ENCODE results near the gene NOVA2.

NOVA2 gene

DNA sequence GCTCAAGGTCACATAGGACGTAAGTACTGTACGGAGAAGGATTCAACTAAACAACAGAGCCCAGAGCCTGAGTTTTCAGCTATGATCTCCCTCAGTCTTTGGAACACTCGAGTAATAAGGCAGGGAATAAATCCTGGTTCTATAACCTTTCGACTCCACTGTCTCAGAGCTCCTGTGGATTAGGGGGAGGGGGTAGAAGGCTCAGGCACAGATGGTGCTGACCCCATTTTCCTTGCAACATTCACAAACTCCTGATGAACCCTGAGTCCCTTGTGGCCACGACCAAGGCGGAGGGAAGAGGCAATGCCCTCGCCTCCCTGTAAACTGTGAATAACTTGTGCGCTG lies 21.4 kb downstream of the NOVA2 start:
- no peaks in the 10 kb centered on the region for H3K36me3 ChIP-seq (replicated peaks)

GRCh38 chr19:45947926-45948325 lies 25.7 kb downstream of the NOVA2 start:
- in situ Hi-C loops (cut with HindIII; ENCODE audit: low pct_ligation_motif_present, low sequenced_read_pairs), result no loop called here

More for the DNA sequence above, 21.4 kb downstream of the NOVA2 start:
- no peak for DNase-seq
- no peaks in the 10 kb centered on the region for H3K27me3 ChIP-seq (replicated peaks)
- H3K27ac ChIP-seq, result no peak overlapping the region
- in situ Hi-C loops (cut with HindIII; ENCODE audit: low pct_ligation_motif_present, low sequenced_read_pairs), result no loop called here
- no peak overlapping the region for H3K4me3 ChIP-seq (ENCODE audit: low read depth, low read length)
- TF ChIP-seq CTCF (IDR thresholded peaks at IDR 0.05; ENCODE audit: low read depth, low read length, missing control alignments), result no peak

GRCh38 chr19:45940515-45940805 lies 33.2 kb downstream of the NOVA2 start:
- no peak for TF ChIP-seq CTCF (IDR thresholded peaks at IDR 0.05; ENCODE audit: low read depth, low read length, missing control alignments)
- Histone ChIP-seq H3K4me3 (ENCODE audit: low read depth, low read length) (no peak overlapping the region), H3K27me3 (replicated peaks) (no peaks in the 10 kb centered on the region), H3K27ac (no peak overlapping the region), H3K36me3 (replicated peaks) (no peaks in the 10 kb centered on the region)
- in situ Hi-C loops (cut with HindIII; ENCODE audit: low pct_ligation_motif_present, low sequenced_read_pairs), result no loop called here
- DNase-seq, result no peak

More at GRCh38 chr19:45947926-45948325, 25.7 kb downstream of the NOVA2 start:
- Histone ChIP-seq H3K36me3 (replicated peaks) (no peaks in the 10 kb centered on the region), H3K27me3 (replicated peaks) (no peaks in the 10 kb centered on the region), H3K4me3 (ENCODE audit: low read depth, low read length) (no peak overlapping the region), H3K27ac (no peak overlapping the region)
- DNase-seq, result no peak
- no peak for TF ChIP-seq CTCF (IDR thresholded peaks at IDR 0.05; ENCODE audit: low read depth, low read length, missing control alignments)

DNA sequence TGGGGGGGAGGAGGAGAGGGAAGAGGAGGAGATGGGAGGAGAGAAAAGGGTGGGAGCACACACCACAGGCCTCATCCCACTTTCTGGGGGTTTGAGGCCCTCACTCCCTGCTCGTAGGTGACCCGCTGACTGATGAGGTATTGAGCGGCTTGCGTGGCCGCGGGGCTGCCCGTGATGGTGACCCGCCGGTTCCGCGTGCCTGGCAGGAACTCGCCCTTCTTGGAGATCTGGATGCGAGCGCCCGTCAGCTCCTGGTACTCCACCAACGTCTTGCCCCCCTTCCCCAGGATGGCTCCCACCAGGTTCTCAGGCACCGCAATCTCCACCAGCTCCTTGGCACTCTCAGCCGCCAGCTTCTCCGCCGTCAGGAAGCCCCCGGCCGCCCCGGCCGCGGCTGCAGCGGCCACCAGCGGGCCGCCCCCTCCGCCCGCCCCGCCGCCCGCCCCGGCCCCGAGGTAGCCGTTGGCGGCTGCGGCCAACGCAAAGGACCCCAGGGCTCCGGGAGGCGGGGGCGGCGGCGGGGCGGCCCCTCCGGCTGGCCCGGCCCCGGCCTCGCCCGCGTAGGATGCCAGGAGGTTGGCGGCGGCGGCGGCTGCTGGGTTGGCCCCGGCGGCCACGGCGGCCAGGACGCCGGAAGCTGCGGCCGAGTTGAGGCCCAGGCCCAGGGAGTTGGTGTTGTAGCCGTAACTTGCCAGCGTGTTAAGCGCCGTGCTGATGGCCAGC lies 33.7 kb downstream of the NOVA2 start:
- H3K27me3 ChIP-seq (replicated peaks), result no peaks in the 10 kb centered on the region
- no peak for DNase-seq
- in situ Hi-C loops (cut with HindIII; ENCODE audit: low pct_ligation_motif_present, low sequenced_read_pairs), result no loop called here
- no peak overlapping the region for H3K27ac ChIP-seq
- no peak for TF ChIP-seq CTCF (IDR thresholded peaks at IDR 0.05; ENCODE audit: low read depth, low read length, missing control alignments)
- no peak overlapping the region for H3K4me3 ChIP-seq (ENCODE audit: low read depth, low read length)
- no peaks in the 10 kb centered on the region for H3K36me3 ChIP-seq (replicated peaks)

DNA sequence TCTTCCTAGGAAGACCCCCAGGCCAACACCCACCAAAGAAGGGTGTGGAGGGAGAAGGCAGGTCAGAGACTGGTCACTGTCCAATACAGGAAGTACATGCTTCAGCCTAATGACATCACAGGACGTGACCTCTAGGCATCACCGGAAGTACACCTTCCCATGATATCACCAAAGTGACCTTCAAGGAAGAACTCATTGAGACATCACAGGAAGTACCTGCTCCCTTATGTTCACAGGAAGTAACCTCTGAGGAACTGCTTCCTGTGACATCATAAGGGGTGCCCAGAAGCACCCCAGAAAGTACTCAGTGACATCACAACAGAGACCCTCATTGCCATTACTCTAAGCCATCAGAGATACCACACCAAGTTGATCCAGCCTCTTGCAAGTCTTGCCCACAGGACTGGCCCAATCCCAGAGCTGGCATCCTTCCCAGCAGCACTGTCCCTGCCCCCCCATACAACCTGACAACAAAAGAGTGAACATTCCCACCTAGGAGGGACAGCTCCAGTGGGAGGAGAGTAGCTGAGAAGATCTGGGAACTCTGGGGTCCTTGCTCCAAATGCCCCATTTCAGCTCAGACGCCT lies 34.8 kb downstream of the NOVA2 start:
- no peak for DNase-seq
- TF ChIP-seq CTCF (IDR thresholded peaks at IDR 0.05; ENCODE audit: low read depth, low read length, missing control alignments), result no peak
- H3K27me3 ChIP-seq (replicated peaks), result no peaks in the 10 kb centered on the region
- in situ Hi-C loops (cut with HindIII; ENCODE audit: low pct_ligation_motif_present, low sequenced_read_pairs), result no loop called here
- H3K36me3 ChIP-seq (replicated peaks), result no peaks in the 10 kb centered on the region
- no peak overlapping the region for H3K27ac ChIP-seq
- no peak overlapping the region for H3K4me3 ChIP-seq (ENCODE audit: low read depth, low read length)

- Histone ChIP-seq H3K27me3 (replicated peaks) (no peaks in the 10 kb centered on the region), H3K36me3 (replicated peaks) (no peaks in the 10 kb centered on the region), H3K4me3 (ENCODE audit: low read depth, low read length) (no peak overlapping the region), H3K27ac (no peak overlapping the region)
- in situ Hi-C loops (cut with HindIII; ENCODE audit: low pct_ligation_motif_present, low sequenced_read_pairs), result no loop called here
- no peak for DNase-seq
- no peak for TF ChIP-seq CTCF (IDR thresholded peaks at IDR 0.05; ENCODE audit: low read depth, low read length, missing control alignments)
These were observed 38.4 kb downstream of the NOVA2 start for GRCh38 chr19:45935267-45935666.

Measured in brain microvascular endothelial cell (primary cell).